Stomach (tissue), 4 donors: Measurements from ENCODE around the gene HNRNPUL1.

Experiments used
- EP300 ChIP-seq: sonication (generic); formaldehyde crosslinking; IDR thresholded peaks from one replicate; pipeline ENCODE4 v1.6.1; 2017; ENCODE audit warnings: antibody characterized with exemption
- POLR2A ChIP-seq, 4 donors: fragments of 450-650 bp; IDR thresholded peaks; one replicate each; pipeline ENCODE4 v1.6.1; 2016; ENCODE audit warnings: antibody characterized with exemption in 4 of 4, control low read depth in 2 of 4, mild to moderate bottlenecking in 1 of 4, moderate library complexity in 1 of 4
- POLR2AphosphoS5 ChIP-seq, 3 donors: sonication (generic); formaldehyde crosslinking; IDR thresholded peaks; one replicate each; pipeline ENCODE4 v1.6.1; 2016; ENCODE audit warnings: antibody characterized with exemption in 3 of 3
- TF ChIP-seq, protein P1 (sequence below), 7 experiments: fragments of 450-650 bp in 4 of 7; fragments of 200-600 bp in 3 of 7; sonication (generic) in 3 of 7; IDR thresholded peaks; one replicate each; pipeline ENCODE4 v1.5.1; 2016 to 2019; ENCODE audit warnings: antibody characterized with exemption in 7 of 7, control low read depth in 2 of 7, mild to moderate bottlenecking in 1 of 7

- TF ChIP-seq, protein P1, sequence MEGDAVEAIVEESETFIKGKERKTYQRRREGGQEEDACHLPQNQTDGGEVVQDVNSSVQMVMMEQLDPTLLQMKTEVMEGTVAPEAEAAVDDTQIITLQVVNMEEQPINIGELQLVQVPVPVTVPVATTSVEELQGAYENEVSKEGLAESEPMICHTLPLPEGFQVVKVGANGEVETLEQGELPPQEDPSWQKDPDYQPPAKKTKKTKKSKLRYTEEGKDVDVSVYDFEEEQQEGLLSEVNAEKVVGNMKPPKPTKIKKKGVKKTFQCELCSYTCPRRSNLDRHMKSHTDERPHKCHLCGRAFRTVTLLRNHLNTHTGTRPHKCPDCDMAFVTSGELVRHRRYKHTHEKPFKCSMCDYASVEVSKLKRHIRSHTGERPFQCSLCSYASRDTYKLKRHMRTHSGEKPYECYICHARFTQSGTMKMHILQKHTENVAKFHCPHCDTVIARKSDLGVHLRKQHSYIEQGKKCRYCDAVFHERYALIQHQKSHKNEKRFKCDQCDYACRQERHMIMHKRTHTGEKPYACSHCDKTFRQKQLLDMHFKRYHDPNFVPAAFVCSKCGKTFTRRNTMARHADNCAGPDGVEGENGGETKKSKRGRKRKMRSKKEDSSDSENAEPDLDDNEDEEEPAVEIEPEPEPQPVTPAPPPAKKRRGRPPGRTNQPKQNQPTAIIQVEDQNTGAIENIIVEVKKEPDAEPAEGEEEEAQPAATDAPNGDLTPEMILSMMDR (IDR thresholded peaks at IDR 0.05) = no peak
- TF ChIP-seq POLR2A (IDR thresholded peaks at IDR 0.05) (no peak), POLR2AphosphoS5 (IDR thresholded peaks at IDR 0.05) (no peak), EP300 (no peak)
Observed at GRCh38 chr19:41232686-41233085, 31.5 kb upstream of the HNRNPUL1 start.
